ENCODE measurements around the gene ADH7. TPM values are rescaled to one million over a fixed set of nuclear protein-coding genes. Genes with fewer than 3 reads are reported as not detected.

Gene ADH7
- total RNA-seq, 1 donor from 2014 or later = not detected

DNA sequence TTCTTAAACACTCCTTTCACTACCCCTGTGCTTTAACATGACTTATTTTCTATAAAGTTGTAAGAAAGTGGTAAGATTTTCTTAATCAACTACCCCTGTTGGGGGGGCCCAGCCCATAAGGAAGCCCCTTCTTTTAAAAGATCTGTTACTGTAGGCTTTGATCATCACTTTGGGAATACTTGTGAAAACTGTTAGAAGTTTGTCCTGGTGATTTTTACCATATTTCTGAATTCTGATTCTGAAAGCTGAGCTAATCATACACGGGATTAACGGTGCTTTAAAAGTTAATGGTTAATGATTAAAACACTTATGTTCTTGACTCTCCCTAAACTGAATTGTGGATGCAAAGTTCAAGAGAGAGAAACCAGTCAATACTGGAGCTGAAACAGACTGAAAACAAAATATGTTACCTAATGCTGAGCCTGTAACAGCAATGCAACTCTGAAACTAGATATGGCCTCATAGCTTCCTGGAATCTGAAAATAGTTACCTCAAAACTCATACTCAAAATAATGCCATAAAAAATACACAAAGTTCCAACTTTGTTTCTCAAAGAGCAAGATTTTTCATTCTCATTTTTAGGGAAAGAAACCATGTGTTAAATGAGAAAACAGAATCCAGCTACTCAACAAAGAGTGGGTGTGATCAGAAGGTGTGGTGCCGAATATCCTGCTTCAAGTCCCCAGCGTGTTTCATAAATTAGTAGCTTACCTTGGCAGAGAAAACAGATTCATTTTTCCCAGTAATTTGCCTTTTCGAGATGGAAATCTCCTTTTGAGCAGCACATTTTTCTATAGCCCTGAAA lies 31.6 kb downstream of the ADH7 start:
- H3K4me3 Mint-ChIP-seq (ENCODE audit: low read depth) = no peak overlapping the region
- peak overlapping the region; percentile 63 for H3K27ac Mint-ChIP-seq

GRCh38 chr4:99402765-99403164 lies 32.4 kb downstream of the ADH7 start:
- Mint-ChIP-seq H3K4me1 (ENCODE audit: low read depth) (peaks cover 16% of the 10 kb centered on the region), H3K36me3 (ENCODE audit: insufficient read depth) (no peaks in the 10 kb centered on the region), H3K27ac (no peak overlapping the region), H3K9me3 (ENCODE audit: low read depth) (peaks cover 7% of the 10 kb centered on the region), H3K27me3 (peaks cover 8% of the 10 kb centered on the region), H3K4me3 (ENCODE audit: low read depth) (no peak overlapping the region)
- TF ChIP-seq CTCF (IDR thresholded peaks at IDR 0.05; ENCODE audit: unreplicated experiment) = no peak
- DNase-seq (ENCODE audit: low spot score, unreplicated experiment) = no peak

More for the DNA sequence above, 31.6 kb downstream of the ADH7 start:
- H3K4me1 Mint-ChIP-seq (ENCODE audit: low read depth) = peaks cover 16% of the 10 kb centered on the region
- TF ChIP-seq CTCF (IDR thresholded peaks at IDR 0.05; ENCODE audit: unreplicated experiment) = no peak
- H3K9me3 Mint-ChIP-seq (ENCODE audit: low read depth) = peaks cover 5% of the 10 kb centered on the region
- peaks cover 8% of the 10 kb centered on the region for H3K27me3 Mint-ChIP-seq
- DNase-seq (ENCODE audit: low spot score, unreplicated experiment) = no peak
- H3K36me3 Mint-ChIP-seq (ENCODE audit: insufficient read depth) = no peaks in the 10 kb centered on the region

DNA sequence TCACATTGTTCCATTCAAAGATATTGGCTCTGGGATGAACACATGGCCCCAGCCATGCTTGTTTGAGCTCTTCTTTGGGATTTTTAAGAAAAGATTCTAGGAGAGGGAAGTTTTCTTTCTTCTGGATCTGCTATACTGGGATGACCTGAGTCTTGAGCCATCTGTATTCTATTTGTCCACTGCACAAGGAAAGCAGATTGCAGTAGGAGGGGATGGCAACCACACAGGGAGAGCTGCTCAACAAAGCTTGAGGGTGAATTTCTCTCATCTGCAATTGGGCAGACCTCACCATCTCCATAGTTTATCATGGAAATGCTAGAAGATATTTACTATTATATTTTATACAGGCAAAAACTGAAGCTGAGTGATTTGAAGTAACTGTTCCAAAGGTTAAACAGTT lies 34.3 kb downstream of the ADH7 start:
- H3K4me3 Mint-ChIP-seq (ENCODE audit: low read depth) = no peak overlapping the region
- H3K36me3 Mint-ChIP-seq (ENCODE audit: insufficient read depth) = no peaks in the 10 kb centered on the region

GRCh38 chr4:99399017-99399416 lies 36.1 kb downstream of the ADH7 start:
- no peak for TF ChIP-seq CTCF (IDR thresholded peaks at IDR 0.05; ENCODE audit: unreplicated experiment)
- DNase-seq (ENCODE audit: low spot score, unreplicated experiment) = no peak
- Mint-ChIP-seq H3K4me3 (ENCODE audit: low read depth) (no peak overlapping the region), H3K27me3 (no peaks in the 10 kb centered on the region), H3K4me1 (ENCODE audit: low read depth) (peaks cover 7% of the 10 kb centered on the region), H3K9me3 (ENCODE audit: low read depth) (peaks cover 7% of the 10 kb centered on the region), H3K27ac (no peak overlapping the region), H3K36me3 (ENCODE audit: insufficient read depth) (no peaks in the 10 kb centered on the region)

More for the DNA sequence above, 34.3 kb downstream of the ADH7 start:
- Mint-ChIP-seq H3K27me3 (no peaks in the 10 kb centered on the region), H3K4me1 (ENCODE audit: low read depth) (peaks cover 16% of the 10 kb centered on the region), H3K9me3 (ENCODE audit: low read depth) (peaks cover 7% of the 10 kb centered on the region), H3K27ac (no peak overlapping the region)
- DNase-seq (ENCODE audit: low spot score, unreplicated experiment) = no peak
- no peak for TF ChIP-seq CTCF (IDR thresholded peaks at IDR 0.05; ENCODE audit: unreplicated experiment)

DNA sequence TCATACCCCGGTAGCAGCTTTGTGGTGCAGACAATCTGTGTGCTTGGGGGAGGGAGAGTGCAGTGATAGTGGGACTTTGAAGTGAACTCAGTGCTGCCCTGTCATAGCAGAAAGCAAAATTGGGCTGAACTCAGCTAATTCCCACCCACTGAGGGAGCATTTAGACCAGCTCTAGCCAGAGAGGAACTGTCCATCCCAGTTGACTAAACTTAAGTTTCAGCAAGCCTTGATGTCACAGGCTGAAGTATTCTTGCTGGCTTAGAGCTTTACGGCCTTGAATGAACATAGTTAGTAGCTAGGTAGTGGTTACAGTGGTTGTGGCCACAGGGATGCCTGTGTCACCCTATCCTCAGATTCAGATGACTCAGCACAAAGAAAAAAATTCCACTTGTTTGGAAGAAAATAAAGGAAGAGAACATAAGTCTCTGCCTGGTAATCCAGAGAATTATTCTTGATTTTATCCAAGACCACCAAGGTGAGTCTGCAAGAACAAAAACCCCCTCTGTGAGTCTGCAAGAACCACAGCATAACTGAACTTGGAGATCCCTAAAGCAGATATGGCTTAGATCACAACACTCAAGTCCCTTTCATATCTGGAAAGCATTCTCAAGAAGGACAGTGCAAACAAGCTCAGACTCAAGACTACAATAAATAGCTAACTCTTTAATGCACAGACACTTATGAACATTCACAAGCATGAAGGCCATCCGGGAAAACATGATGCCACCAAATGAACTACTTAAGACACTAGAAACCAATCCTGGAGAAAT lies 39.4 kb downstream of the ADH7 start:
- Mint-ChIP-seq H3K27ac (no peak overlapping the region), H3K36me3 (ENCODE audit: insufficient read depth) (no peaks in the 10 kb centered on the region), H3K4me1 (ENCODE audit: low read depth) (no peaks in the 10 kb centered on the region), H3K27me3 (no peaks in the 10 kb centered on the region), H3K9me3 (ENCODE audit: low read depth) (peaks cover 12% of the 10 kb centered on the region), H3K4me3 (ENCODE audit: low read depth) (no peak overlapping the region)
- DNase-seq (ENCODE audit: low spot score, unreplicated experiment) = no peak
- TF ChIP-seq CTCF (IDR thresholded peaks at IDR 0.05; ENCODE audit: unreplicated experiment) = no peak
